LHCN-M2 (cell line): Measurements from ENCODE around the gene BRIP1. TPM values are rescaled to one million over a fixed set of nuclear protein-coding genes. Genes with fewer than 3 reads are reported as not detected.
"Not testable (repeated sequence)": the region's sequence is repeated elsewhere in the genome, so short reads cannot be mapped to it uniquely, and the experiment has no call there.

Experiments
- DNase-seq: peaks from one replicate; pipeline ENCODE4 v3.0.0-alpha.2; 2012; ENCODE audit warnings: low read depth
- total RNA-seq: library from RNA; depleted of rRNA; stranded (reverse); fragments of >200 nt; gene quantifications from 2 replicates; pipeline ENCODE4 v1.2.3, GENCODE V29; 2014

Gene BRIP1
- total RNA-seq, 1 experiment from 2014 or later, result 17.0 TPM

DNA sequence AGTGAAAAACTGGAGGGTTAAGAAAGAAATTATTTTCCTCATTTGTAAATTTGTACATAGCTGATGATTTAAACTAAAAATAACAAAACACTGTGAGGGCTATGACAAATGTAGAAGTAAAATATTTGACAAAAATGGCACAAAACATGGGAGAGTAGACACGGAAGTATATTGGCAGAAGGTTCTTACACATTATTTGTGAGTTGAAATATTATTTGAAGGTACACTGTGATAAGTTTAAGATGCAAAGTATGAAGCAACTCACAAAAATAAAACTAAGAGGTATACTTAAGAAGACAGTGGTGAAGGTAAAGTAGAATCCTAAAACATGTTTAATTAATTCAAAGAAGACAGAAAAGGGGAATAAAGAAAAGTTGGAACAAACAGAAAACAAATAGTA is 34.6 kb downstream of the BRIP1 start:
- no peak for DNase-seq

- DNase-seq, result no peak
Measured at GRCh38 chr17:61827649-61828395, 35.5 kb downstream of the BRIP1 start.

DNA sequence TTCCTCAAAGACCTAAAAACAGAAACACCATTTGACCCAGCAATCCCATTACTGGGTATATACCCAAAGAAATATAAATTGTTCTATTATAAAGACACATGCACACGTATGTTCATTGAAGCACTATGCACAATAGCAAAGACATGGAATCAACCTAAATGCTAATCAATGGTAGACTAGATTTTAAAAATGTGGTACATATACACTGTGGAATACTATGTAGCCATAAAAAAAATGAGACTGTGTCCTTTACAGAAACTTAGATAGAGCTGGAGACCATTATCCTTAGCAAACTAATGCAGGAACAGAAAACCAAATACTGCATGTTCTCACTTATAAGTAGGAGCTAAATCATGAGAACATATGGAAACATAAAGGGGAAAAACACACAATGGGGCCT is 36.5 kb downstream of the BRIP1 start:
- DNase-seq, result not testable (repeated sequence)

GRCh38 chr17:61826198-61826597 is 37.1 kb downstream of the BRIP1 start:
- not testable (repeated sequence) for DNase-seq

DNA sequence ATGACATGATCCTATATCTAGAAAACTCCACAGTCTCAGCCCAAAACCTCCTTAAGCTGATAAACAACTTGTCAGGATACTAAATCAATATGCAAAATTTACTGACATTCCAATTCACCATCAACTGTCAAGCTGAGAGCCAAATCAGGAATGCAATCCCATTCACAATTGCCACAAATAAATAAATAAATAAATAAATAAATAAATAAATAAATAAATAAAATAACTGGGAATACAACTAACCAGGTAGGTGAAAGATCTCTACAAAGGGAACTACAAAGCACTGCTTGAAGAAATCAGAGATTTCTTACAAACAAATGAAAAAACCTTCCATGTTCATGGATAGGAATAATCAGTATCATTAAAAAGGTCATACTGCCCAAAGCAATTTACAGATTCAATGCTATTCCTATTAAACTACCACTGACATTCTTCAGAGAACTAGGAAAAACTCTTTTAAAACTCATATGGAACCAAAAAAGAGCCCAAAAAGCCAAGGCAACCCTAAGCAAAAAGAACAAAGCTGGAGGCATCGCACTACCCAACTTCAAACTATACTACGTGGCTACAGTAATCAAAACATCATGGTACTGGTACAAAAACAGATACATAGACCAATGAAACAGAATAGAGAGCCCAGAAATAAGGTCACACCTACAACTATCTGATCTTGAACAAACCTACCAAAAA is 37.7 kb downstream of the BRIP1 start:
- DNase-seq, result no peak

- DNase-seq, result no peak
Measured at GRCh38 chr17:61822326-61823285, 40.7 kb downstream of the BRIP1 start.

DNA sequence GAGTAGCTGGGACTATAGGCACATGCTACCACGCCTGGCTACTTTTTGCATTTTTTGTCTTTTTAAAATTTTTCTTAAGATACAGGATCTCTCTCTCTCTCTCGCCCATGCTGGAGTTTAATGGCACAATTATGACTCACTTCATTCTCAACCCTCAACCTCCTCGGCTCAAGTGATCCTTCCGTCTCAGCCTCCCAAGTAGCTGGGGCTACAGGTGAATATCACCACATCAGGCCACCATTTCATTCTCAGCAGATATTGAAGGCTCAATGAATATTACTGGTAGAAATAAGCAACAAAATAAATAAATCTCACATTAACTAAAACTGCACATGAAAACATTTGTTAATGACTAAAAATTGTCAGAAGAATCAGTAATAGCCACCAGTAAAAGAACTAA is 41.7 kb downstream of the BRIP1 start:
- DNase-seq, result no peak

DNA sequence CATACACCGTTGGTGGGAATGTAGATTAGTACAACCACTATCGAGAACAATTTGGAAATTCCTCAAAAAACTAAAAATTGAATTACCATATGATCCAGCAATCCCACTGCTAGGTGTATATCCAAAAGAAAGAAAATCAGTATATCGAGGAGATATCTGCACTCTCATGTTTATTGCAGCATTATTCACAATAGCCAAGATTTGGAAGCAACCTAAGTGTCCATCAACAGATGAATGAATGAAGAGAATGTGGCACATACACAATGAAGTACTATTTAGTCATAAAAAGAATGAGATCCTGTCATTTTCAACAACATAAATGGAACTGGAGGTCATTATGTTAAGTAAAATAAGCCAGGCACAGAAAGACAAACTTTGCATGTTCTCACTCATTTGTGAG is 44.1 kb downstream of the BRIP1 start:
- DNase-seq, result not testable (repeated sequence)

- DNase-seq, result no peak
Measured at GRCh38 chr17:61818225-61818624, 45.1 kb downstream of the BRIP1 start.

DNA sequence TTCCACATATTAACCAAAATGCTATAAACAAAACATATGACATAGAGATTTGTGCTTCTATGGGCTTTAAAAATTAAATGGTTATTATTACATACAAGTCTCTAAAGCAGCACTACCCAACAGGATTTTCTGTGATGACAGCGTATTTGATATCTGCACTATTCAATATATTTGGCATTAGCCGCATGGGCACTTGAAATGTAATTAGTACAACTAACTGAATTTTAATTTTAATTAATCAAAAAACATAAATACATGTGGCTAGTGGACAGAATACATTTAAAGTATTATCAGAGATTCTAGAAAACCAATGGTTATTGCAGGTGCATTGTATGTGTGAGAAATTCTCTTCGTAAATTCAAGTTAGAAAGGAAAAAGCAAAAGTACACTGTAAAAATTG is 45.9 kb downstream of the BRIP1 start:
- no peak for DNase-seq

DNA sequence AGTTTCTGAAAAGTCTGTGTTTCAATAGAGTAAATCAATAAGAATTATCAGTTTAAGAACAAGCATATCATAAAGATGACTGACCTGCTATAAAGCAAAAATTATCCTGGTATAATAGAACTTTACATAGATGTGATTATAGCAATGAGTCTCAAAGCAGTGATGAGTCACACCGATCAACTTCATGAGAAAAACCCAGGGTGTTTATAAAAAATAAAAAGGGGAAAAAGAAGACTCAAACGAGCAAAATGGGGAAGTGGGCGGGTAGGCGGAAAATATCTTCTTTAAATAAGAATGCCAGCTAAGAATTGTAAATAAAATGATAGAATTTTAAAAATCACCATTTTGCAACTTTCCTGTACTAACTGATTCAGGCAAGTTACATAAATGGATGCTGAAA is 46.8 kb downstream of the BRIP1 start:
- no peak for DNase-seq

DNA sequence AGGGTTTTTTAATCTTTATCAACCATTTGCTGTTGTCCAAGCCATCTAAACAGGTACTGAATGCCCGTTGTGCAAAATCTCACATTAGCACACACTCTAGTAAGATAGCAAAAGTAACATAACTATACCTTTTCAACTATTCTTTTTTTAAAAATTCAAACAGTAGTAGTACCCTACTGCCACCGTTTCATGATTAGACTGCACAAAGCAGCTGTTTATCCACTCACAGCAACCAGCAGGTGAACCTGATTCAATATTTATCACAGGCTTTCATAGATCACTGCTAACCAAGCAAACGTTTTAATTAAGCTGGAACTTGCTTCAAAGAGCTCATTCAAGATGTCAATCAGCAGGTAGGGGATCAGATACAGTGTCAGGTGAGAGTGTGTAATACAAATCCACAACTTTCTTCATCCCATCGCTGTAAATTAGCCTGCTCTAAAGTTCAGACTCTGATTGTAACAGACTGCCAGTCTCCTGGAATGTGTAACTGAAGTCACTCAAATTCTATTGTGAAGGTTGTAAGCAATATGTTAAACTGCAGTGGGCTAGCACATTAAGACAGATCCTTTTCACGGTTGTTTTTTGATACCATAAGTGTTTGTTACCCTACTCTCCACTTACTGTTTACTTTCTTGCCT is 47.3 kb downstream of the BRIP1 start:
- DNase-seq, result no peak

DNA sequence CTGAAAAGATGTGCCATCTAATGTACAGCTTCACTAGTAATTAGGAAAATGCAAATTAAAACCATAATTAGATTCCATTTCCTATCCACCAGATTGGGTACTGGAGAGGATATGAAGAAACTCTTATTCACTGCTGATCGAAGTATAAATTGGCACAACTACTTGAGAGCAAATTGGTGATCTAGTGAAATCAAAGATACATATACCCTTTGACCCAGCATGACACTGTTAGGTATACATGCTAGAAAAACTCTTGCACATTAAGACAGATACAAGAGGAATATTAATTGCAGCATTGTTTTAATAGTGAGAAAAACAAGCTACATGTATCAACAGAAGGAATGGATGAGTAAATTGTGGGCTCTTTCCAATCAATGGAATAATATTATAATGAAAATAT is 48.8 kb downstream of the BRIP1 start:
- DNase-seq, result no peak

GRCh38 chr17:61813211-61813610 is 50.1 kb downstream of the BRIP1 start:
- DNase-seq, result peak; percentile 41

- no peak for DNase-seq
Measured at GRCh38 chr17:61812747-61813146, 50.6 kb downstream of the BRIP1 start.

DNA sequence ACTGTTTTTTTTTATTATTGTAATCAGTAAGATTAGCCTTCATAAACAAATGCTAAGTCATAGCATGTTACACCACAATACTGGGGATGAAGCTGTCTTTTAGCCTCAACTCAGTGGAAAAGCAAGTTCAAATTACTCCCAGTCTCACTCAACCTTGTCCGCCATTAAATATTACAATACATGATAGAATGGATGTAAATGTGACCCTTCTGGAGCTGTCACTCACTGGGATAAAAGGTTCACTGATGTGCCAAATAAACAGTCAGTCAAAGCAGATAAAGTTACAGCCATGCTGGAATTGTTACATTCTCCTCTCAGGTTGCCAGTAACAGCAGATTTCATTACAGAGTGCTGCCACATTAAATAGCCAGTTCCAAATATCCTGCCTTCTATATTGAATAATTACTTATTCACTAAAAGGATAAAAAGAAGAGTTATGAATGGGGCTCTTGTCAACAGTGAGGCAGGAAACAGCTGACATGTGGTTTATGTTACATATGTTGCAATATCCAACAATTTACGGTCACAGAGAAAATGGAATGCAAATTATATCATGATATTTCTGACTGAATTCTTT is 53.4 kb downstream of the BRIP1 start:
- peak; percentile 72 for DNase-seq

DNA sequence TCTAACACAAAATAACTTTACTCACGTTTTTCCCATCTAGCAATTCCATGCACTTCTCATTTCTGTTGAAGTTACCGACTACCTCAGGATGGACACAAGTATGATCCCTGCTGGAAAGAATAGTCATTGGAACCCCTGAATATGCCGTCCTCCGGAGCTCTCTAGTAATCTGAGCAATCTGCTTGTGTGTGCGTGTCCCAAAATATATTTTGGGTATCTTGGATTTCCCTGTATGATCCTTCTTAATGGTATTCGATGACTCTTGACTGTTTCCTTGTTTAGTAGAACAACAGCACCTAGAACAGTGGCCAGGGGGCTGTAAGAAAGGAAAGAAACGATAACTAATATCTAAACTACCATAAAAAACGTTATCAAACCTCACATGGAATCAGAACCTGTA is 54.9 kb downstream of the BRIP1 start:
- no peak for DNase-seq

GRCh38 chr17:61806936-61807335 is 56.4 kb downstream of the BRIP1 start:
- no peak for DNase-seq

DNA sequence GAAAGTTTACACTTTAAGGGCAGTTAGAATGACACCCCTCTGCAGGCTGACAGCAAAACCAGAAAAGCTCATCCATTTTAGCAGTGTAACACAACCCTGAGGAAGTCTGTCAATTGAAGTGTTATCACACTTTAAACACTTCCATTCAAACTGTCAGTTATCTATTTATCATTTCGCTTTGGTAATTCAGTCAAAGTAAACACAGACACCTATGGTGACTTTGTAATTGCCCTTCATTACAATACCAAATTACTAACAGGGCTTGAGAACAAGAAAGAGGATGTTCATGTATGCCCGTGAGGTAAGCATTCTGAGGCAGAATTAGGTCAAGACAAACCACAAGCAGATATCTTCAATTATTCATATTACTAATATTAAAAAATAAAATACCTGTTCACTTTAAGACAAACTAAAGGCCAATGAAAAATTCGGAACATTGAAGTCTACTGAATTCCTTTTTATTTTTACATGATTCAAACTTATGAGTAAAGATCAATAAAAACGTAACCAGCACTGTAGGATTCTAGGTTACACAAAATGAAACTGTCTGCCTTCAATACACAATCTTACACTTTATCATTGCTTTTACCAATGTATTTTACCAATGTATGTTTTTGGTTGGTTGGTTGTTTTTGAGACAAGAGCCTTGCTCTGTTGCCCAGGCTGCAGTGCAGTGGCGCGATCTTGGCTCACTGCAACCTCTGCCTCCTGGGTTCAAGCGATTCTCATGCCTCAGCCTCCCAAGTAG is 57.1 kb downstream of the BRIP1 start:
- DNase-seq, result no peak

- DNase-seq, result peak; percentile 69
Measured at GRCh38 chr17:61805399-61805798, 57.9 kb downstream of the BRIP1 start.

GRCh38 chr17:61803796-61804195 is 59.5 kb downstream of the BRIP1 start:
- no peak for DNase-seq
